ENCODE results near the gene SZRD1.

SZRD1 gene

DNA sequence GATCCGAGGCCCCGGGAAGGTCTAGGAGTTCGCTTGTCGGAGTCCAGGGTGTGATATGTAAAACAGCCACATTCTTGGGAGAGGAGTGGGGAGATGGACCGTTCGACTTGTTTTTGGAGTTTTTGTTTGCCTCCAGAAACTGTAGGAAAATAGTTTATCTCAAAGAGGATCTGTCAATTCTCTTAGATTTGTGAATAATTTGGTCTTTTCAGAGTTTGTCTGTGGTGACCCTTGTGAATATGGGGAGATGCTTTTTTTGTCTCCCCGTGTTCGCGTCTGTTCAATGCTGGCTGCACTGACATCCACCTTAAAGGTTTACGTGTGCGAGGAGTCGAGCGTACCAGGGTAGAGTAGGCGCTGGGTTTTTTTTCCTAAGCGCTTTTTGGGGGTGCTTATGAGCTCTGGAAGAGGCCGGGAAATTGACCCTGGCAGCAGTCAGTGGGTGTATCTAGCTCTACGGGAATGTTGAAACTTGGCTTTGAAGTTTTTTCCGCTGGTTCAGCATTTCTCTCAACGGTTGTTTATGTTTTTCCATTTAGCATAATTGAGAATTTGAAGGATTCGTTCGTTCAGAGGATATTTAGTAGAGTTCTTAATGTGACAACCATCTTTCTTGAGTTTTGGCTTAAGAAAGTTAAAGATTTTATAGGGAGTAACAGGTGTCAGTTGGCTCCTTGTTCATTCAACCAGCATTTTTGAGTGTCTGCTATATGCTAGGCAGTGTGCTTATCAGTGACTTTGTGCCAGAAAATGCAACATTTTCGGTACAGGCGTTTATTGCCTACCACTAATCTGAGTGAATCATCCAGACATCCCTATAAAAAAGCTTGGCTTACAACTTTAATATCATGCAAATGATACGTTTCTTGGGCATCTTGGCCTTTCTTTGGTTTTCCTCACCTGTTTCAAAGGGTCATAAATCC is 1.2 kb downstream of the SZRD1 start:
- DNase-seq = no peak

GRCh38 chr1:16369821-16370220 is 2.8 kb downstream of the SZRD1 start:
- no peak for DNase-seq

GRCh38 chr1:16371725-16372124 is 4.7 kb downstream of the SZRD1 start:
- DNase-seq = no peak

GRCh38 chr1:16372535-16373285 is 5.7 kb downstream of the SZRD1 start:
- DNase-seq = no peak

GRCh38 chr1:16374266-16374665 is 7.2 kb downstream of the SZRD1 start:
- no peak for DNase-seq

DNA sequence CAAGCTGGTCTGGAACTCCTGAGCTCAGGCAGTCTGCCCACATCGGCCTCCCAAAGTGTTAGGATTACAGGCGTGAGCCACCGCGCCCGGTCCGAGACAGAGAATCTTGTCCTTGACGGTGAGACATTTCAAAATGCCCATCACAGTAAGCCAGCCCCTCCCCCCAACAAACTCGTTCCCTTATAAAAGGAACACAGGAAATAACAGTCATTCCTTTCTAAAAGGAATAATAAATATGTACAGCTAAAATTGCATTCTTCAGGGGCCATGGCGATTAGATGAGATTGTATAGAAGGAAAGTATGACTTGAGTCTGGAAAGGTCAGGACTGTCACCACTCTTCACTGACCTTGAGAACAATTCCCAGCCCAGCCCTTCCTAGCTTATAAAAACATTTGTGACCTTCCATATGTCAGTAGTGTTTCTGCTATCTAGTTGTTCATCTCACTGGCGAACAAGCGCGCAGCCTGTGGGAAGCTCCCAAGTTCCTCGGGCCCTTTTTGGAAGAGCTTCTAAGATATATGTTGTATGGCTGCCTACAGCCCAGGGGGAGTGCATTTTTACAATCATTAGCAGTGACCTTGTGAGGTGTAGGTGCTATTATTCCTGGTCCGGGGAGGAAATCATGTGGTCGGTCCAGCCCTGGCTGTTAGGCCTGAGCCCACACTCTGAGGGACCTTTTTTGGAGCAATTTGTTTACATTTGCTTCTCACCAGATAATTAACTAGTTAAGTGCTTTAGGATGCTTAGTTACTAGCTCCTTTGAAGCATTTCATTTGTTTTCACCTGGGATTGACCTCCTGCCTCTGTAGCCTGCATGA is 8.7 kb downstream of the SZRD1 start:
- DNase-seq = no peak

DNA sequence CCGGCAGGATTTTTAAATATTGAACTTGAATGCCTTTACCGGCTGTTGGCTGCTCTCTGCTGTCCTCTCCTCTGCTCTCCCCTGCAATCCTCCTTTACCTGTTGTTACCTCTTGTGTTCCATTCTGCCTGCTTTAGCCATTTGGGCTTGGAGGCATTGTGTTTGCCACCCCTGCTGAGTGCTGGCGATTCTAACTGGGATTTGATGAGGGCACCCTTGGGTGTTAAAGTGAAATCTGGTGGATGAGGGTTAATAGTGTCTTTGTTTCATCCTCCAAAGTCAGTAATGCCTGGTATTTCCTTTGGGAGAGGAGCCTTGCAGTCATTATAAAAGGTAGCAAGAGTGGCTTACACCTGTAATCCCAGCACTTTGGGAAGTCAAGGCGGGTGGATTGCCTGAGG is 9.9 kb downstream of the SZRD1 start:
- no peak for DNase-seq

- DNase-seq = no peak
Measured at GRCh38 chr1:16378443-16378842, 11.4 kb downstream of the SZRD1 start.

- no peak for DNase-seq
Measured at GRCh38 chr1:16380868-16381267, 13.8 kb downstream of the SZRD1 start.

GRCh38 chr1:16383888-16384287 is 16.8 kb downstream of the SZRD1 start:
- no peak for DNase-seq

DNA sequence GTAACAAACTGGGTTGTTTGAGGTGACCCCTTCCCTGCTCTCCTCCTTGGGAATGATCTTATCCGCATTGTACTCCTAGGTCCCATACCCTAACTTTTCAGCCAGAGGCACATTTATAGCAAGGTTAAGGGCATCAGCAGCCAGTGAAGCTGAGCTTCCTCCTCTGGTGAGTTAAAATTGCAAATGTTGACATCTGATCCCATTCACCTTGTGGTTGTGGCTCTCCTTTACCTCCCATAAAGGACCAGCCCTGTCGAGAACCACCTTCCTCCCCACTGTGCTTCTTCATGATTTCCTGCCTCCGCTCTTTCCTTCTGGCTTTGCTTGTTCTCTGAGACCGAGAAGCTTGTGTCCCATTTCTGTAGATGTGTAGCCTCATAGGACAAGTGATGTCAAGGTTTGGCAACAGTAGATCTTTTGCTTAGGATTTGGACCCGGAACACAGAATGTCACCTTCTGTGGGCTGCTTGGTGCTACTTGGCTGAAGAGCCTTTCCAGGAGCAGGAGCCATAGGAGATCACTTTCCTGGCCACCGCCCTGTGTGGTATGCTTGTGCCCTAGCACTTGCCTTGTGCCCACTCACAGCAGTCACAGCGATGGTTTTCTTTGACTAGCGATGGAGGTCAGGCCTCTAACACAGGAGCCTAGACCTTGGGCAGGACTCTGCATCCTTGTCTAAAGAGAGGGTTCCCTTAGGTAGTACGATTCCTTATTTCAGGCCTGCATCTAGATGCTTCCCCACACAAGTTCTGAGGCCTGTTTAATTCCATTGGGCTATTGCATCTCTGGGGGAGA is 18.8 kb downstream of the SZRD1 start:
- DNase-seq = no peak

- DNase-seq = no peak
Measured at GRCh38 chr1:16386454-16387113, 19.5 kb downstream of the SZRD1 start.

GRCh38 chr1:16387201-16388188 is 20.5 kb downstream of the SZRD1 start:
- no peak for DNase-seq

DNA sequence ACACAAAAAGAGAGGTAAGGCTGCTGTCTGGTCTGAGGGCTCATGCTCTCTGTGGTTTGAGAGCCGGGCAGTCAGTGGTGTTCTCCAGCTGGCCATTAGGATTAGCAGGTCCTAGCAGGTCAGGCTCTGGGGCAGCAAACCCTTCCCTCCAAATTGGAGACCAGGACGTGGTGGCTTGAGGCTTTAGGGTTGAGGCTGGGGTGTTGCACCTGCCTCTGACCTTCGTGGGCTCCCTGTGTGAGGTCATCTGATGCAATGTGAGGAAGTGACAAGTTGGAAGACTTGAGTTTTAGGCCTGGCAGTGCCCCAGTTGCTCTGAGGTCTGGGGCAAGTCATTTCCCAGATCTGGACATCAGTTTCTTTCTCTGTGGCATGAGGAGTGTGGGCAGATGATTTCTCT is 24.4 kb downstream of the SZRD1 start:
- DNase-seq = no peak

GRCh38 chr1:16392740-16393569 is 25.9 kb downstream of the SZRD1 start:
- DNase-seq = no peak

GRCh38 chr1:16393570-16394521 is 26.8 kb downstream of the SZRD1 start:
- no peak for DNase-seq

GRCh38 chr1:16394977-16395376 is 27.9 kb downstream of the SZRD1 start:
- DNase-seq = no peak

- no peak for DNase-seq
Measured at GRCh38 chr1:16396591-16396990, 29.5 kb downstream of the SZRD1 start.
